Metanephros (tissue), 2 donors: Measurements from ENCODE around the gene ANKLE2. TPM values are rescaled to one million over a fixed set of nuclear protein-coding genes. Genes with fewer than 3 reads are reported as not detected.

Source experiments
- small RNA-seq: library from RNA; depleted of rRNA; stranded (forward); fragments of <200 nt; gene quantifications from one replicate; pipeline ENCODE3, GENCODE V24; 2014; ENCODE audit warnings: low replicate concordance
- total RNA-seq: library from RNA; depleted of rRNA; stranded (reverse); fragments of >200 nt; gene quantifications from one replicate; pipeline ENCODE4 v1.2.3, GENCODE V29; 2014

Gene ANKLE2
- total RNA-seq = 47.8 TPM

GRCh38 chr12:132761032-132761920 lies at the start of gene ANKLE2:
Gene ANKLE2, minus strand, starts transcription at chr12:132761832. Its CDS starts 34 bp downstream, at chr12:132761798.

GRCh38 chr12:132710405-132711079 lies 51.1 kb downstream of the ANKLE2 start, which contains the start of gene PGAM5:
Gene PGAM5, plus strand, starts transcription at chr12:132710842. Its CDS starts 35 bp downstream, at chr12:132710877.

GRCh38 chr12:132687211-132688164 lies 74.1 kb downstream of the ANKLE2 start, which contains the start of the genes POLE and PXMP2:
Gene POLE, minus strand, starts transcription at chr12:132687342. Its CDS starts 27 bp downstream, at chr12:132687315.
Gene PXMP2, plus strand, starts transcription at chr12:132687587. Its CDS starts 84 bp downstream, at chr12:132687671.

Small RNA genes within 50 kb of the gene (small RNA-seq; reads per million reads assigned to genes)
- not detected for gene RNA5SP379

Other genes starting within 250 kb of the ANKLE2 start
- gene LRCOL1, start 151.2 kb downstream of the ANKLE2 start, total RNA-seq = 1.6 TPM
- 1.5 TPM for gene P2RX2, start 143.1 kb downstream of the ANKLE2 start, total RNA-seq
- 79.2 TPM for gene POLE, start 74.5 kb downstream of the ANKLE2 start, total RNA-seq
- 58.0 TPM for gene PXMP2, start 74.2 kb downstream of the ANKLE2 start, total RNA-seq
- gene PGAM5, start 51.0 kb downstream of the ANKLE2 start, total RNA-seq = 28.4 TPM
- gene GOLGA3, start 67.0 kb upstream of the ANKLE2 start, total RNA-seq = 44.4 TPM
- 29.7 TPM for gene CHFR, start 125.8 kb upstream of the ANKLE2 start, total RNA-seq
- 18.9 TPM for gene ZNF605, start 194.5 kb upstream of the ANKLE2 start, total RNA-seq
- 24.6 TPM for gene ZNF26, start 224.5 kb upstream of the ANKLE2 start, total RNA-seq